CD14-positive monocyte (primary cell): ENCODE data around the gene KIF13A. TPM values are rescaled to one million over a fixed set of nuclear protein-coding genes. Genes with fewer than 3 reads are reported as not detected.

ENCODE experiments used
- DNase-seq, 3 donors: peaks; one replicate each; pipeline ENCODE4 v3.0.0-alpha.2; 2011 to 2022
- H2AFZ ChIP-seq: 2 replicates; pipeline ENCODE4 v1.6.0; 2012; ENCODE audit warnings: mild to moderate bottlenecking, low read depth, low read length, inconsistent platforms; ENCODE audit not compliant: insufficient read depth, poor library complexity, severe bottlenecking
- H3K27ac ChIP-seq, 2 donors: 1 replicate in 1 of 2; 2 replicates in 1 of 2; pipeline ENCODE4 v1.5.1; 2012 to 2013; ENCODE audit warnings: low read length in 2 of 2, control low read depth in 1 of 2, inconsistent platforms in 1 of 2, low read depth in 1 of 2, mild to moderate bottlenecking in 1 of 2
- H3K27me3 ChIP-seq, 2 donors: one replicate each; pipeline versions ENCODE4 v1.6.0 to v1.6.1; 2011 to 2013; ENCODE audit warnings: low read length in 2 of 2; ENCODE audit not compliant: control insufficient read depth in 2 of 2, insufficient read depth in 2 of 2
- H3K36me3 ChIP-seq, 2 donors: replicated peaks in 1 of 2; 1 replicate in 1 of 2; 2 replicates in 1 of 2; pipeline versions ENCODE4 v1.5.1 to v1.6.1; 2012 to 2013; ENCODE audit warnings: low read length in 2 of 2, control low read depth in 1 of 2, inconsistent platforms in 1 of 2, mild to moderate bottlenecking in 1 of 2; ENCODE audit not compliant: insufficient read depth in 2 of 2, control insufficient read depth in 1 of 2
- H3K4me1 ChIP-seq, 2 donors: 1 replicate in 1 of 2; 2 replicates in 1 of 2; pipeline versions ENCODE4 v1.5.1 to v1.6.1; 2012 to 2013; ENCODE audit warnings: low read length in 2 of 2, control low read depth in 1 of 2, inconsistent platforms in 1 of 2, mild to moderate bottlenecking in 1 of 2, moderate library complexity in 1 of 2; ENCODE audit not compliant: insufficient read depth in 2 of 2, control insufficient read depth in 1 of 2
- H3K4me2 ChIP-seq: replicated peaks from 2 replicates; pipeline ENCODE3; 2012; ENCODE audit warnings: low read length, moderate library complexity, mild to moderate bottlenecking; ENCODE audit not compliant: poor library complexity, severe bottlenecking; ENCODE audit errors: extremely low read depth
- H3K4me3 ChIP-seq, 3 experiments: fragments of 200-600 bp in 1 of 3; sonication (generic) in 1 of 3; replicated peaks in 1 of 3; 1 replicate in 2 of 3; 2 replicates in 1 of 3; pipeline ENCODE4 v1.5.1; 2011 to 2013; ENCODE audit warnings: low read length in 3 of 3, mild to moderate bottlenecking in 3 of 3, control low read depth in 2 of 3, low read depth in 2 of 3, inconsistent platforms in 1 of 3, moderate library complexity in 1 of 3
- H3K79me2 ChIP-seq: 2 replicates; pipeline ENCODE4 v1.6.0; 2012; ENCODE audit warnings: mild to moderate bottlenecking, control low read depth, inconsistent platforms, low read length, moderate library complexity; ENCODE audit not compliant: insufficient read depth
- H3K9ac ChIP-seq: 2 replicates; pipeline ENCODE4 v1.6.0; 2017; ENCODE audit warnings: low read length, mild to moderate bottlenecking; ENCODE audit not compliant: insufficient read depth, poor library complexity, severe bottlenecking
- H3K9me3 ChIP-seq, 2 donors: replicated peaks in 1 of 2; 1 replicate in 1 of 2; 2 replicates in 1 of 2; pipeline versions ENCODE4 v1.5.1 to v1.6.1; 2012 to 2013; ENCODE audit warnings: low read length in 2 of 2, control low read depth in 1 of 2; ENCODE audit not compliant: control insufficient read depth in 1 of 2, insufficient read depth in 1 of 2
- H4K20me1 ChIP-seq: 2 replicates; pipeline ENCODE4 v1.6.0; 2012; ENCODE audit warnings: mild to moderate bottlenecking, low read length, control low read depth, moderate library complexity; ENCODE audit not compliant: insufficient read depth
- H3K27ac Mint-ChIP-seq, 7 donors: one replicate each; pipeline ENCODE4 v1.8.0; 2020; ENCODE audit warnings: mild to moderate bottlenecking in 7 of 7, mixed read lengths in 7 of 7, moderate library complexity in 6 of 7, inconsistent platforms in 2 of 7
- H3K27me3 Mint-ChIP-seq, 3 donors: one replicate each; pipeline ENCODE4 v1.8.0; 2021 to 2022; ENCODE audit warnings: low read depth in 3 of 3, mild to moderate bottlenecking in 3 of 3, mixed read lengths in 3 of 3, moderate library complexity in 3 of 3, inconsistent platforms in 1 of 3
- H3K36me3 Mint-ChIP-seq, 2 donors: one replicate each; pipeline ENCODE4 v1.8.0; 2020; ENCODE audit warnings: mixed read lengths in 2 of 2, inconsistent platforms in 1 of 2, mild to moderate bottlenecking in 1 of 2
- H3K4me1 Mint-ChIP-seq: one replicate; pipeline ENCODE4 v1.8.0; 2020; ENCODE audit warnings: mild to moderate bottlenecking, mixed read lengths
- H3K4me3 Mint-ChIP-seq, 2 donors: one replicate each; pipeline ENCODE4 v1.8.0; 2020; ENCODE audit warnings: mild to moderate bottlenecking in 2 of 2, mixed read lengths in 2 of 2, moderate library complexity in 1 of 2
- H3K9me3 Mint-ChIP-seq, 7 donors: one replicate each; pipeline ENCODE4 v1.8.0; 2020 to 2022; ENCODE audit warnings: mixed read lengths in 7 of 7, mild to moderate bottlenecking in 6 of 7, moderate library complexity in 6 of 7, inconsistent platforms in 2 of 7
- WGBS: methylation state at CpG from one replicate; pipeline ENCODE4 v1.1.5; 2013; ENCODE audit warnings: missing lambda C conversion rate; ENCODE audit not compliant: insufficient coverage; 5-methylcytosine and 5-hydroxymethylcytosine counted together
- intact Hi-C, 2 donors: fragments of 100-400 bp; cut with micrococcal nuclease; formaldehyde crosslinking; loops; one replicate each; pipeline versions ENCODE4 v1.15.0 to v1.15.1; 2023
- polyA plus RNA-seq, 3 donors: library from polyadenylated mRNA; depleted of rRNA in 1 of 3; unstranded in 2 of 3; stranded (reverse) in 1 of 3; fragments of 300-500 nt in 2 of 3; fragments of >200 nt in 1 of 3; fragmentation: Illumina TruSeq in 2 of 3; gene quantifications; 1 replicate in 2 of 3; 2 replicates in 1 of 3; pipeline ENCODE4 v1.2.3, GENCODE V29; 2012 to 2021
- TF ChIP-seq, protein P1 (sequence below): fragments of 200-600 bp; IDR thresholded peaks from one replicate; pipeline ENCODE4 v1.8.0; 2022; ENCODE audit warnings: antibody characterized with exemption, mild to moderate bottlenecking

The KIF13A gene
- polyA plus RNA-seq, 3 donors, result 2.9 to 28.4 (median 6.0) TPM

DNA sequence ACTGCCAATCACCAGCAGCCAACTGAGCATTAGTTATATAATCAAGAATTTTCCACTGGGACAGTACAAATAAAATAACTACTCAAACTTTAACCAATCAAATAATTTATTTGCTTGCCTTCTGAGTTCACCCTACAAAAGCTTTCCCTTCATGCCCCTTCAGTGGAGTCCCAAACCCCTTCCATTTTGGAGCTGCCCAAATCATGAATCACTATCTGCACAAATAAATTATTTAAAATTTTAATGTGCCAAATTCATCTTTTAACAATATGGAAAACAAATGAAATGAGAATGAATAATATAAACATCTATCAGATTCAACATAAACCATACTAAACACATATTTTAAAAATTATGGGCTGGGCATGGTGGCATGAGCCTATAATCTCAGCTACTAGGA is 85.9 kb downstream of the KIF13A start:
- H3K4me3 Mint-ChIP-seq, result no peak overlapping the region
- H3K4me2 ChIP-seq, result no peak overlapping the region
- peaks cover 0 to 2% of the 10 kb centered on the region in 2 donors for H3K9me3 ChIP-seq
- H4K20me1 ChIP-seq, result peaks cover 11% of the 10 kb centered on the region
- no peak for DNase-seq
- peaks cover 74% of the 10 kb centered on the region for H3K79me2 ChIP-seq
- no peak overlapping the region for H3K27ac ChIP-seq
- H3K36me3 Mint-ChIP-seq, result peaks cover 18 to 20% of the 10 kb centered on the region in 2 donors
- H3K4me1 ChIP-seq, result peaks cover 10 to 19% of the 10 kb centered on the region in 2 donors
- no peaks in the 10 kb centered on the region for H3K27me3 Mint-ChIP-seq
- no peaks in the 10 kb centered on the region for H3K27me3 ChIP-seq
- intact Hi-C loops, result loop anchor here in 1 of 2 donors (10.0 kb wide), 1 partner anchor 197 kb away; the partner anchor contains the start of gene NUP153
- H3K4me3 ChIP-seq, result no peak overlapping the region
- H3K36me3 ChIP-seq, result peaks cover 8 to 16% of the 10 kb centered on the region in 2 donors
- no peak overlapping the region for H3K27ac Mint-ChIP-seq
- H3K9ac ChIP-seq, result no peak overlapping the region
- TF ChIP-seq, protein P1, sequence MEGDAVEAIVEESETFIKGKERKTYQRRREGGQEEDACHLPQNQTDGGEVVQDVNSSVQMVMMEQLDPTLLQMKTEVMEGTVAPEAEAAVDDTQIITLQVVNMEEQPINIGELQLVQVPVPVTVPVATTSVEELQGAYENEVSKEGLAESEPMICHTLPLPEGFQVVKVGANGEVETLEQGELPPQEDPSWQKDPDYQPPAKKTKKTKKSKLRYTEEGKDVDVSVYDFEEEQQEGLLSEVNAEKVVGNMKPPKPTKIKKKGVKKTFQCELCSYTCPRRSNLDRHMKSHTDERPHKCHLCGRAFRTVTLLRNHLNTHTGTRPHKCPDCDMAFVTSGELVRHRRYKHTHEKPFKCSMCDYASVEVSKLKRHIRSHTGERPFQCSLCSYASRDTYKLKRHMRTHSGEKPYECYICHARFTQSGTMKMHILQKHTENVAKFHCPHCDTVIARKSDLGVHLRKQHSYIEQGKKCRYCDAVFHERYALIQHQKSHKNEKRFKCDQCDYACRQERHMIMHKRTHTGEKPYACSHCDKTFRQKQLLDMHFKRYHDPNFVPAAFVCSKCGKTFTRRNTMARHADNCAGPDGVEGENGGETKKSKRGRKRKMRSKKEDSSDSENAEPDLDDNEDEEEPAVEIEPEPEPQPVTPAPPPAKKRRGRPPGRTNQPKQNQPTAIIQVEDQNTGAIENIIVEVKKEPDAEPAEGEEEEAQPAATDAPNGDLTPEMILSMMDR, result no peak
- H3K9me3 Mint-ChIP-seq, result peaks cover 1 to 10% (median 3%) of the 10 kb centered on the region in 7 donors
- no peak overlapping the region for H2AFZ ChIP-seq
- peaks cover 26% of the 10 kb centered on the region for H3K4me1 Mint-ChIP-seq

DNA sequence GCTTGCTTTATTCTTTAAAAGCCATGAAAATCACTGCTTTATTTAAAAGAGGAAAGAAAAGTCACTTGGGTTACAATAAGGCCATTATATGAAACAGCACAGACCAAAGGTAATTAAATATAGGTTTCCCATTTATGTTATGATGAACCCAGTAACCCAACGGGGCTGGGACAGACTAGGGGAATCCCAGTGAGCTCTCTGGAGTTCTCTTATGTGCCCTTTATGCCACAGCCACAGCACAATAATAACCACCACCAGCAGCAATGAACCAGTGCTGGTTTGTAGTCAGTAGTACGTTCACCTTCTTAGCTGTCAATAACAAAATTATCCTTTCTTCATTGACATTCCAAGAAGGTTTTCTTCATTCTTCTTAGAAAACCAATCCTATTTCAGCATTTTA is 87.4 kb downstream of the KIF13A start:
- H3K9me3 ChIP-seq, result peaks cover 7 to 17% of the 10 kb centered on the region in 2 donors
- H3K9ac ChIP-seq, result no peak overlapping the region
- Mint-ChIP-seq H3K9me3 (peaks cover 8 to 21% (median 15%) of the 10 kb centered on the region in 7 donors), H3K4me1 (peaks cover 14% of the 10 kb centered on the region), H3K36me3 (peaks cover 30 to 35% of the 10 kb centered on the region in 2 donors), H3K27ac (no peak overlapping the region), H3K4me3 (no peak overlapping the region), H3K27me3 (no peaks in the 10 kb centered on the region)
- H4K20me1 ChIP-seq, result peaks cover 11% of the 10 kb centered on the region
- H3K4me2 ChIP-seq, result no peak overlapping the region
- peaks cover 64% of the 10 kb centered on the region for H3K79me2 ChIP-seq
- no peak overlapping the region for H3K4me3 ChIP-seq
- H3K4me1 ChIP-seq, result peaks cover 3 to 6% of the 10 kb centered on the region in 2 donors
- no peaks in the 10 kb centered on the region for H3K27me3 ChIP-seq
- H3K27ac ChIP-seq, result no peak overlapping the region
- TF ChIP-seq, protein P1, result no peak
- DNase-seq, result no peak
- peaks cover 21 to 30% of the 10 kb centered on the region in 2 donors for H3K36me3 ChIP-seq
- intact Hi-C loops, result loop anchor here in 1 of 2 donors (10.0 kb wide), 1 partner anchor 195 kb away; the partner anchor contains the start of gene NUP153
- WGBS, result 90% methylated on average over 2 of the region's 2 CpGs
- H2AFZ ChIP-seq, result no peak overlapping the region
